ENCODE results near the gene LIMK2. TPM values are rescaled to one million over a fixed set of nuclear protein-coding genes. Genes with fewer than 3 reads are reported as not detected.
"Not testable (repeated sequence)": the region's sequence is repeated elsewhere in the genome, so short reads cannot be mapped to it uniquely, and the experiment has no call there.

The LIMK2 gene
- total and polyA plus RNA-seq, 2 experiments from 2014 or later: 10.7 to 19.5 TPM

DNA sequence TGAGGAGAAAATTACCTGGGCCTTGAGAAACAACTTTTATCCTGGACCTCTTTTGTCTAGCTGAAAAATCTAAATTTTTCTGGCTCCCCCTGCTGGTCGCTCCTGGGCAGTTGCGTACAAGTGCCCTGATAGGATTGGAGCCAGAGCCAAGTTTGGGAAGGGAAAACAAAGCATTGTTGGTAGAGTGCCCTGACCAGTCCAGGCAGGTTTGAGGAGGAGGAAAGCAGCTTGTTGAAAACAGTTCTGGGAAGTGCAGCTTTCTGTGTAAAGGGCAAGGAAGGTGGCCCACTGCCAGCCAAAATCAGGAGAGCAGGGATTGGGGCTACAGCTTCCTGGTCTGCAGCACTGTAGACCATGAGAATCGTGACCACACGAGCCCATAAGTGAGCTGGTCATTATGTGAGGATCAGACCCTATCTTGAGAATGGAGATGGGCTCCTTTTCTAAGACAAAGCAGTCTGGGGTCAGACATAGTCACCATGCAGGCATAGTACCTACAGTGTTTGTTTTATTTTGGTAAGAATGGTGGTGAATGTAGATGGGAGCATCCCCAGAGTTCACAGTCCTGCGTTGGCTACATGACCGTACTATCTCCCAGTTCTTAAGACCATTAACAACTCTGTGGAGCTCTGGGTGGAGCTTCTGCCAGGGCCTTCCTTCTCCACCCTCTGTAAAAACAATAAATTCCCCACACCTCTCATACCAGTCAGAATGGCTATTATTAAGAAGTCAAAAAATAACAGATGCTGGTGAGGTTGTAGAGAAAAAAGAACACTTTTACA, 101.5 kb downstream of the LIMK2 start:
- Histone ChIP-seq H3F3A (ENCODE audit: insufficient read depth) (no peaks in the 10 kb centered on the region), H3K27ac (no peak overlapping the region), H3K4me1 (ENCODE audit: insufficient read depth) (no peaks in the 10 kb centered on the region), H3K9me2 (ENCODE audit: insufficient read depth) (no peaks in the 10 kb centered on the region), H2AFZ (peak overlapping the region; percentile 59; the same call in 1 of the 2 replicates), H3K9me3 (ENCODE audit: low read depth) (no peaks in the 10 kb centered on the region), H3K79me2 (ENCODE audit: insufficient read depth) (no peaks in the 10 kb centered on the region), H4K20me1 (ENCODE audit: insufficient read depth) (no peaks in the 10 kb centered on the region), H3K36me3 (ENCODE audit: low read depth) (no peaks in the 10 kb centered on the region), H3K9ac (0 out of 2 replicates have a peak overlapping the region, but pooled peaks have one; percentile 14), H3K4me3 (no peak overlapping the region), H3K27me3 (replicated peaks; ENCODE audit: insufficient read depth) (no peaks in the 10 kb centered on the region), H3K4me2 (ENCODE audit: unreplicated experiment) (no peak overlapping the region)
- in situ Hi-C loops (cut with MboI): no loop called here
- TF ChIP-seq EZH2phosphoT487 (IDR thresholded peaks at IDR 0.05; ENCODE audit: insufficient read depth, low read depth) (no peak), EZH2 (IDR thresholded peaks at IDR 0.05; ENCODE audit: insufficient read depth, poor library complexity, severe bottlenecking) (no peak)
- 44 to 47% methylated on average over 6 of the region's 6 CpGs for WGBS, 2 experiments (ENCODE audit: low coverage in 1 of 2, low lambda C conversion rate in 2 of 2, missing lambda C conversion rate in 2 of 2)
- DNase-seq: peak; percentile 73

DNA sequence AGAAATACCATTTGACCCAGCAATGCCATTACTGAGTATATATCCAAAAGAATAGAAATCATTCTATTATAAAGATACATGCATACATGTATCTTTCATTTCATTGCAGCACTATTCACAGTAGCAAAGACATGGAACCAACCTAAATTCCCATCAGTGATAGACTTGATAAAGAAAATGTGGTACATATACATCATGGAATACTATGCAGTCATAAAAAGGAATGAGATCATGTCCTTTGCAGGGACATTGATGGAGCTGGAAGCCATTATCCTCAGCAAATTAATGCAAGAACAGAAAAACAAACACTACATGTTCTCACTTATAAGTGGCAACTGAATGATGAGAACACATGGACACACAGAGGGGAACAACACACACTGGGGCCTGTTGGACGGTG, 102.1 kb downstream of the LIMK2 start:
- H3K27me3 ChIP-seq (replicated peaks; ENCODE audit: insufficient read depth); H4K20me1 ChIP-seq (ENCODE audit: insufficient read depth); H3F3A ChIP-seq (ENCODE audit: insufficient read depth); H3K4me2 ChIP-seq (ENCODE audit: unreplicated experiment); H3K4me1 ChIP-seq (ENCODE audit: insufficient read depth); H2AFZ ChIP-seq; DNase-seq; H3K9me2 ChIP-seq (ENCODE audit: insufficient read depth); H3K9ac ChIP-seq; H3K27ac ChIP-seq; in situ Hi-C loops (cut with MboI); H3K9me3 ChIP-seq (ENCODE audit: low read depth); H3K36me3 ChIP-seq (ENCODE audit: low read depth); H3K79me2 ChIP-seq (ENCODE audit: insufficient read depth); H3K4me3 ChIP-seq: not testable (repeated sequence)
- WGBS, 2 experiments (ENCODE audit: low coverage in 1 of 2, low lambda C conversion rate in 2 of 2, missing lambda C conversion rate in 2 of 2): 93 to 100% methylated on average over 1 of the region's 1 CpG

DNA sequence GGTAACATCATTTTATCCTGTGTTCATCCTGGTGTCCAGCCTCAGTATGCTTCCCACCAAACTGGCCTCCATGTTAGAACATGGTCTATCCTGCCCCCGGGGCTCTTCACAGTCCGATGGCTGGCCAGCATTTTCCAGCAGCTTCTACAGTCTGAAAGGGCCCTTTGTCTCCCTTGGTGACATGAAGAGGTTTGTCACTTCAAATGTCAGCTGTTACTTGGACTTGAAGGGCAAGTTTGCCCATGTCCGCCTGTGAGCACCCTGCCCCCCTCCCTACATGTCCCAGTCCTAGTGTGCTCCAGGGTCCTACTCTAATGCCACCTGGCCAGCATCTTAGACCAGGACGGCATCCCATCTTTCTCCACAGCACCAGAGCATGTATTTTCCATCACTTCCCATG, 109.3 kb downstream of the LIMK2 start:
- in situ Hi-C loops (cut with MboI): no loop called here
- WGBS, 2 experiments (ENCODE audit: low coverage in 1 of 2, low lambda C conversion rate in 2 of 2, missing lambda C conversion rate in 2 of 2): 83 to 90% methylated on average over 4 of the region's 4 CpGs
- H4K20me1 ChIP-seq (ENCODE audit: insufficient read depth): no peaks in the 10 kb centered on the region

DNA sequence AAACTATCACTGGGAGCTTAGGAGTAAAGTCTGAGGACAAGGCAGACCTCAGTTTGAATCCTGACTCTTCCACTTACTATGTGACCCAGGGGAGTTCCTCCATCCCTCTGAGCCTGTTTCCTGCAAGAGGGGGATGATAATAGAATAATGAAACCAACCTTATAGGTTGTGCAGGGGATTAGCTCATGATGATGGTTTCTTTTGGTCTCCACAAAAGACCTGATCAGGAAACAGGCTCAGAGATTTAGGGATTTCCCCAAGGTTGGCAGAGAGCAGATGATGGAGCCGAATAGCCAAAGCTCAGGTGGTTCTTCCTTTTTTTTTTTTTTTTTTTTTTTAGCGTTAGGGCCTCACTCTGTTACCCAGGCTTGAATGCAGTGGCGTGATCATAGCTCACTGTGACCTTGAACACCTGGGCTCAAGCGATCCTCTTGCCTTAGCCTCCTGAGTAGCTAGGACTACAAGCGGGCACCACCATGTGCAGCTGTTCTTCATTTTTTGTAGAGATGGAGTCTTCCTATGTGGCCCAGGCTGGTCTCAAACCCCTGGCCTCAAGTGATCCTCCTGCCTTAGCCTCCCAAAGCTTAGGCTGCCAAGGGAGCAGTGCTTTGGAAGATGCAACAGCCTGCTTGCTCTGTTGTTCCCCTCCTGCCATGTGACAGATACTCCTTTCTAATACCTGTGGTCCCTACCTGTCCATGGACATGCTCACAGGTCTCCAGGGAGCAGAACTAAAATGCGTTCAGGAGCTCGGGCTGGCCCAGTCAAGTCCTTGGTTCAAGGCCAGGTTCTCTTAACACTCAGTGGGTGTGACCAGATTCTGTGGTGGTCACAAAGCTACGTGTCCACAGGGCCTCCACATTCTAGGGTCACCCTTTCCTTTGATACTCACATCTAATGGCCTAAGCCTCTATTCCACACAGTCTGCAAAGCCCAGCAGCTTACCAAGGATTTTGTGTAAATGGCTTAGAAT, 111.8 kb downstream of the LIMK2 start:
- in situ Hi-C loops (cut with MboI): no loop called here
- TF ChIP-seq EZH2phosphoT487 (IDR thresholded peaks at IDR 0.05; ENCODE audit: insufficient read depth, low read depth): no peak
- TF ChIP-seq EZH2 (IDR thresholded peaks at IDR 0.05; ENCODE audit: insufficient read depth, poor library complexity, severe bottlenecking): no peak
- H3K9ac ChIP-seq: no peak overlapping the region
- no peaks in the 10 kb centered on the region for H3K9me2 ChIP-seq (ENCODE audit: insufficient read depth)
- H3K36me3 ChIP-seq (ENCODE audit: low read depth): no peaks in the 10 kb centered on the region
- H3K4me1 ChIP-seq (ENCODE audit: insufficient read depth): no peaks in the 10 kb centered on the region
- no peak overlapping the region for H3K4me3 ChIP-seq
- H3K27ac ChIP-seq: no peak overlapping the region
- no peaks in the 10 kb centered on the region for H3K79me2 ChIP-seq (ENCODE audit: insufficient read depth)
- no peaks in the 10 kb centered on the region for H3K27me3 ChIP-seq (replicated peaks; ENCODE audit: insufficient read depth)
- DNase-seq: no peak
- no peaks in the 10 kb centered on the region for H3F3A ChIP-seq (ENCODE audit: insufficient read depth)
- WGBS, 2 experiments (ENCODE audit: low coverage in 1 of 2, low lambda C conversion rate in 2 of 2, missing lambda C conversion rate in 2 of 2): 90 to 92% methylated on average over 8 of the region's 8 CpGs
- H2AFZ ChIP-seq: no peak overlapping the region
- no peak overlapping the region for H3K4me2 ChIP-seq (ENCODE audit: unreplicated experiment)
- H4K20me1 ChIP-seq (ENCODE audit: insufficient read depth): no peaks in the 10 kb centered on the region
- no peaks in the 10 kb centered on the region for H3K9me3 ChIP-seq (ENCODE audit: low read depth)

More for the DNA sequence above, 109.3 kb downstream of the LIMK2 start:
- Histone ChIP-seq H3K79me2 (ENCODE audit: insufficient read depth) (no peaks in the 10 kb centered on the region), H3K27me3 (replicated peaks; ENCODE audit: insufficient read depth) (no peaks in the 10 kb centered on the region), H3K4me2 (ENCODE audit: unreplicated experiment) (no peak overlapping the region), H3K4me3 (no peak overlapping the region), H3K27ac (no peak overlapping the region), H3K9me3 (ENCODE audit: low read depth) (no peaks in the 10 kb centered on the region), H3K4me1 (ENCODE audit: insufficient read depth) (no peaks in the 10 kb centered on the region), H3K36me3 (ENCODE audit: low read depth) (no peaks in the 10 kb centered on the region), H3K9me2 (ENCODE audit: insufficient read depth) (no peaks in the 10 kb centered on the region), H3K9ac (no peak overlapping the region), H3F3A (ENCODE audit: insufficient read depth) (no peaks in the 10 kb centered on the region), H2AFZ (no peak overlapping the region)
- DNase-seq: no peak
- no peak for TF ChIP-seq EZH2 (IDR thresholded peaks at IDR 0.05; ENCODE audit: insufficient read depth, poor library complexity, severe bottlenecking)
- no peak for TF ChIP-seq EZH2phosphoT487 (IDR thresholded peaks at IDR 0.05; ENCODE audit: insufficient read depth, low read depth)

All from GM23248 (cell line).